Body of pancreas (tissue), 4 donors: ENCODE results near the gene ZNF513. TPM values are rescaled to one million over a fixed set of nuclear protein-coding genes. Genes with fewer than 3 reads are reported as not detected.
A peak's percentile ranks its signal among the peaks of the same experiment; 100 is the strongest.

Experiments used
- ATAC-seq: fragments of 150-250 bp; one replicate; pipeline ENCODE4 v1.9.1; 2016
- DNase-seq, 4 donors: peaks; one replicate each; pipeline ENCODE4 v3.0.0-alpha.2; 2019
- H3K27ac ChIP-seq, 4 donors: fragments of 200-600 bp; sonication (generic); 1 replicate in 3 of 4; 2 replicates in 1 of 4; pipeline versions ENCODE4 v1.5.1 to v1.6.1; 2016 to 2019; ENCODE audit warnings: mild to moderate bottlenecking in 1 of 4, mixed read lengths in 1 of 4, moderate library complexity in 1 of 4
- H3K27me3 ChIP-seq, 2 donors: fragments of 200-600 bp; sonication (generic); one replicate each; pipeline ENCODE4 v1.6.0; 2016; ENCODE audit warnings: mild to moderate bottlenecking in 1 of 2
- H3K36me3 ChIP-seq, 2 donors: fragments of 200-600 bp; sonication (generic); replicated peaks in 1 of 2; 2 replicates each; pipeline ENCODE4 v1.5.1; 2016; ENCODE audit warnings: low read depth in 2 of 2; ENCODE audit not compliant: insufficient read depth in 1 of 2
- H3K4me1 ChIP-seq: fragments of 200-600 bp; sonication (generic); one replicate; pipeline ENCODE4 v1.6.0; 2016
- H3K4me3 ChIP-seq, 2 donors: fragments of 200-600 bp; sonication (generic); 1 replicate in 1 of 2; 2 replicates in 1 of 2; pipeline ENCODE4 v1.5.1; 2016 to 2019
- H3K9me3 ChIP-seq, 3 donors: fragments of 200-600 bp; sonication (generic); 1 replicate in 2 of 3; 2 replicates in 1 of 3; pipeline ENCODE4 v1.5.1; 2016
- CTCF ChIP-seq, 7 experiments: fragments of 450-650 bp in 4 of 7; fragments of 200-600 bp in 3 of 7; sonication (generic) in 3 of 7; IDR thresholded peaks; one replicate each; pipeline ENCODE4 v1.5.1; 2016 to 2019; ENCODE audit warnings: antibody characterized with exemption in 7 of 7
- POLR2A ChIP-seq, 3 donors: fragments of 450-650 bp; IDR thresholded peaks; one replicate each; pipeline ENCODE4 v1.6.1; 2016; ENCODE audit warnings: antibody characterized with exemption in 3 of 3, mild to moderate bottlenecking in 2 of 3
- WGBS, 2 donors: methylation state at CpG; one replicate each; pipeline ENCODE4 v1.1.5; 2017; 5-methylcytosine and 5-hydroxymethylcytosine counted together
- intact Hi-C: fragments of 100-400 bp; cut with DNase I; formaldehyde crosslinking; loops from one replicate; pipeline ENCODE4 v1.15.1; 2023
- total RNA-seq, 2 donors: library from RNA; depleted of rRNA; stranded (reverse); fragments of >200 nt; gene quantifications; one replicate each; pipeline ENCODE4 v1.1.0, GENCODE V29; 2016

Gene ZNF513
- total RNA-seq, 2 donors from 2014 or later = 11.7 to 22.1 TPM

- no peaks in the 10 kb centered on the region for H3K36me3 ChIP-seq
- peak; percentile 38 to 82 (median 80) for TF ChIP-seq POLR2A (IDR thresholded peaks at IDR 0.05)
- TF ChIP-seq CTCF (IDR thresholded peaks at IDR 0.05) = peak in 1 of 7 experiments; percentile 17
- intact Hi-C loops = no loop called here
- no peaks in the 10 kb centered on the region for H3K9me3 ChIP-seq
- H3K27me3 ChIP-seq = no peaks in the 10 kb centered on the region
- peak within 1 kb of the TSS; percentile 90 to 93 for H3K4me3 ChIP-seq
- ATAC-seq (peak; percentile 98), DNase-seq (peak; percentile 96 to 97 (median 96))
- WGBS, 2 donors = 0% methylated on average over 29 to 80 of the region's 82 CpGs
- peak within 1 kb of the TSS; percentile 67 to 90 (median 83) for H3K27ac ChIP-seq
- peaks cover 19% of the 10 kb centered on the region for H3K4me1 ChIP-seq
Observed at GRCh38 chr2:27409321-27410073, 29.0 kb upstream of the ZNF513 start, which contains the start of gene PPM1G. Gene PPM1G, minus strand, starts transcription at chr2:27409591. Its CDS starts 169 bp downstream, at chr2:27409422.

GRCh38 chr2:27408601-27409320 lies 28.2 kb upstream of the ZNF513 start:
- Histone ChIP-seq H3K4me3 (peak overlapping the region; percentile 90 to 93), H3K27me3 (no peaks in the 10 kb centered on the region), H3K9me3 (no peaks in the 10 kb centered on the region), H3K27ac (peak overlapping the region; percentile 67 to 90 (median 83)), H3K36me3 (no peaks in the 10 kb centered on the region), H3K4me1 (peaks cover 19% of the 10 kb centered on the region)
- intact Hi-C loops = no loop called here
- WGBS, 2 donors = 1% methylated on average over 12 to 28 of the region's 33 CpGs
- DNase-seq = peak in 1 of 4 donors; percentile 6
- peak; percentile 11 for ATAC-seq
- no peak for TF ChIP-seq CTCF (IDR thresholded peaks at IDR 0.05)
- no peak for TF ChIP-seq POLR2A (IDR thresholded peaks at IDR 0.05)

GRCh38 chr2:27407798-27408491 lies 27.4 kb upstream of the ZNF513 start:
- no peaks in the 10 kb centered on the region for H3K27me3 ChIP-seq
- WGBS, 2 donors = 43 to 46% methylated on average over 16 of the region's 16 CpGs
- TF ChIP-seq POLR2A (IDR thresholded peaks at IDR 0.05) (no peak), CTCF (IDR thresholded peaks at IDR 0.05) (peak; percentile 18 to 68 (median 58))
- H3K9me3 ChIP-seq = no peaks in the 10 kb centered on the region
- DNase-seq = peak in 2 of 4 donors; percentile 21 to 35
- H3K36me3 ChIP-seq = no peaks in the 10 kb centered on the region
- H3K4me3 ChIP-seq = no peak overlapping the region
- H3K4me1 ChIP-seq = peaks cover 19% of the 10 kb centered on the region
- no peak for ATAC-seq
- intact Hi-C loops = no loop called here
- H3K27ac ChIP-seq = no peak overlapping the region

GRCh38 chr2:27400348-27401135 lies 20.0 kb upstream of the ZNF513 start:
- intact Hi-C loops = no loop called here
- 96 to 100% methylated on average over 2 of the region's 2 CpGs for WGBS, 2 donors
- H3K9me3 ChIP-seq = no peaks in the 10 kb centered on the region
- TF ChIP-seq CTCF (IDR thresholded peaks at IDR 0.05) (no peak), POLR2A (IDR thresholded peaks at IDR 0.05) (no peak)
- no peak overlapping the region for H3K27ac ChIP-seq
- ATAC-seq (no peak), DNase-seq (no peak)
- H3K4me1 ChIP-seq = no peaks in the 10 kb centered on the region
- H3K27me3 ChIP-seq = no peaks in the 10 kb centered on the region
- H3K36me3 ChIP-seq = no peaks in the 10 kb centered on the region
- H3K4me3 ChIP-seq = no peak overlapping the region
